HG02943 (cell line): ENCODE data around the gene OSBPL8.
A peak's percentile ranks its signal among the peaks of the same experiment; 100 is the strongest.
"Not testable (repeated sequence)": the region's sequence is repeated elsewhere in the genome, so short reads cannot be mapped to it uniquely, and the experiment has no call there.

Source experiments
- ATAC-seq: cut with Tn5 transposase; IDR thresholded peaks from one replicate; pipeline ENCODE4 v1.9.1; 2021; ENCODE audit warnings: mild to moderate bottlenecking, low read depth, moderate library complexity; ENCODE audit not compliant: unreplicated experiment

The OSBPL8 gene

DNA sequence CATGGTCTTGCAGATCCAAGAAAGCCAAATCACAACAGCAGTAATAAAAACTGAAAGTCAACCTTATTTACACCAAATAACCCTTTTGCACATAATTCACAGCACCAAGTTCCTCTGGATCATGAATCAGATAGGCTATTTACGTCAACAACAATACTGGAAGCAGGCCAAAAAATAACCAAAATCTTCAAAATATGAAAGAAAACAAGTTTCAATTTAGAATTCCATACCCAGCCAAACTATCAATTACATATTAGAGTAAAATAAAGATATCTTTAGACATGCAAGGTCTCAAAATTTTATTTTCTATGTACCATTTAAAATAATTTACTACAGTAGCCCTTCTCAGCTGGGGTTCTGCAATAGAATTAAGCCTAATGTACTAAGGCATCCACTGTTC lies 134.6 kb downstream of the OSBPL8 start:
- no peak for ATAC-seq

DNA sequence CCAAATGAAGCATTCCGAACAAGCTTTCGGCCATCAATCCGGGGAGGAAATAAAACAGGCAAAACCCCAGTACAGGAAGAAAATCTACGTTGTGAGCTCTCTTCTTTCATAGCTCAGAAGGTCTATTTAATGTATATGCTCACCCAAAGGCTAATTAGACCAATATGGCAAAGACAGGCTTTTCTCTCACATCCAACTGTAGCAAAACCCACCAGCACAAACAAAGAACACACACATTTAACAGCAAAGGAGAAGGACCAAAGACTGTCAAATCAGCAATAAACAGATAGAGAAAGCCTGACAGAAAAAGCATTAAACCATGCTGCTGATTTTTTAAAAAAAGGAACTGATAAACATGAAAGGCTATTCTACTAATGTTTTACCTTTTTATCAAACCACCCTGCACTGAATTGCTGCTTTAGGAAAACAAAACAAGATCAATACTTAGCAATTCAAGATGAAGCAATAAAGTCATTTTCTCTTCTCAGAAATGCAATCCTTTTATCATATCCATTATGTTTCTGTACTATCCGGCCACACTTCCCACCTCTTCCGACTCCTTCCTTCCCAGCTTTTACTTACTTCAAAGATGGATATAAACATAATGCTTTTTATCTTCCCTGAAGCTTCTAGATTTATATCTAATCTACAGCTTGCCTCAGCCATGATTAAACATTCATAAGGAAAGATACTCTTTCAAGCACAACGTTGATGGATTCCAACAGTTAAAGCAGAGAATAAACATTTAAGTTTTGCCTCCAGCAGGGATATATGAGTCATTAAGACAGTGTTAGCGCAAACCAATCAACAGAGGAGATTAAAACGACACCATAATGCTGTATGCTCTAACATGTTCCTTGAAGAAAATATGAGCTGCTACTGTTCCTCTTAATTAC lies 136.8 kb downstream of the OSBPL8 start:
- no peak for ATAC-seq

DNA sequence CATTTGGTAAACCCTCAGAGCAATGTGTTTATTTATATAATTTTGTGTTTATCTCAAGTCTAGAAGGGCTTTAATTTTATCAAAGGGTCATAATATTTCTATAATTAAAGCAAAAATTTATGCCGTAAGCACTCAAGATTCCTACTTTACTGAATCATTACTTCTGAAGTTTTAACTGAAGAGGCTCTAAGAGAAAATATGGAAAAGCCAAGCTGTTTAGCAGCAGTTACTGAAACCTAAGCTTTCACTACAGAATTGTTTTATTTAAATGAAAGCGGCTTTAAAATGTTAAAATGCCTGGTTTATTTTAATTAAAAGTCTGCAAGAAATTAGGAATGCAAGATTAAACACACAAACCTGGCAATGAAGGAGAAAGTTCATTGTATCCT lies 137.4 kb downstream of the OSBPL8 start:
- no peak for ATAC-seq

GRCh38 chr12:76421046-76421445 lies 138.5 kb downstream of the OSBPL8 start:
- ATAC-seq = no peak

DNA sequence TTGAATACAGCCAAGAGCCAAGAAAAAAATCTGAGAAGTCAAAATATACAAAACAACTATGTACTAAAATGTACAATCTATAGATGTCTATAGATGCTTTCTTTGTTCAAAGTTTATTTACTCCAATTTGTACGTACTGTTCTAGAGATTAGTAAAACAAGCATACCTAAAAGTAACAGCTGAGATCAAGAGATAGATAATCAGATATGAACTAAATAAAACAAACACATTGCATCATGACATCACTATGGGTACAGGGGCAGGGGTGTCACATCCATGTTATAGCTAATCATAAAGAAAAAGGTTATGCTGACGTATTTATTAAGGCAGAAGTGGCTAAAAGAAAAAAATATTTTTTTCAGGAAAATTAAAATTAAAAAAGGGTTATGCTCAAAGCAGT lies 139.3 kb downstream of the OSBPL8 start:
- no peak for ATAC-seq

DNA sequence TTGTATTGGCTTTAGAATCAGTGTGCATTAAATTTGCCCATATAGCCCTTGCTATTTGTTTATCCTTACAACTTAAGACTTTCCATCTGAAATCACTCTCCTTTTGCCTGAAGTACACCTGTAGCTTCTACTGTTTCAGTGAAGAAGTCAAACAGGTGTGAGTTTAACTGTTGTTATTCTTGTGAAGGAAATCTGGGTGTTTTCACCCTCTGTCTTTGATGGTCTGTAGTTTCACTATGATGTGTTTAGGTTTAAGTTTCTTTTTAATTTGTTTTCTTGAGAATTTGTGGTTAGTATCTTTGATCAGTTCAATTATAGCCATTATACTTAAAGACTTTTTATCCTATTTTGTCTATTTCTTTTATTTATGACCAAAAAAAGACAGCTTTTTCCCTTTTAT lies 142.5 kb downstream of the OSBPL8 start:
- peak; percentile 80 for ATAC-seq

GRCh38 chr12:76413121-76413520 lies 146.4 kb downstream of the OSBPL8 start:
- ATAC-seq = no peak

DNA sequence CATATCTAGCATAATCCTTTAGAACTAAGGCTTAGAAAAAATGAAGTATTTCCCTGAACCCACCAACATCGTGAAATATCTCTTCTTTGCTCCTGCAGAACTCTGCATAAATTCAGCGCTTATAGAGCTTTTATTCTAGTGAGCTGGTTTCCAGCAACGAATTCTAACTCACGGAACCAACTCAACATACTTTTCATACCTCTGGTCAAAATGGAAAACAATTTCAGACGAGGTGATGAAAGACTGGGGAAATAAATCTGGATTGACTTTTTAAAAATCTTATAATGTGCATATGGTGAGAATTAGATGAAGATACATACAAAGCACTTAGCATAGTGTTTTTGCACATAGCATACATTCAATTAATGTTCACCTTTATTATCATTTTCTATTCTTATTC lies 148.8 kb downstream of the OSBPL8 start:
- ATAC-seq = no peak

DNA sequence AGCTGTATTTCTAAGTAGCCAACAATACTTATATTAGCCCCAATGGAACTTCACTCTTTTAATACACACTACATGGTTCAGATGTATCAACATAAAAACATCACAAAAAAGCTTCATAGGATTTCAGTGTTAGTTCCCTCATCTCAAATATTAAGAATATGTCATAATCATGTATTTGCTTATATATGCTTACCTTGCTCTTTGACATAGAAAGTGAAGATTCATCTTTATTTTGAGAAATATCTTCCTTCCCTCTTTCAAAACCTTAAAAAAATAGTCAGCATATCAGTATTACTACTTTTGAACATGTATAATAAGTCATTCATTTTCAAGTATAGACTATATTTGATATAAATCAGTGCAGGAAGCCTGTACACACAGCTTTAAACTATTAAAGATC lies 149.2 kb downstream of the OSBPL8 start:
- ATAC-seq = no peak

- no peak for ATAC-seq
Observed at GRCh38 chr12:76409074-76409473, 150.5 kb downstream of the OSBPL8 start.

- ATAC-seq = no peak
Observed at GRCh38 chr12:76407710-76408109, 151.9 kb downstream of the OSBPL8 start.

- ATAC-seq = no peak
Observed at GRCh38 chr12:76402259-76402658, 157.3 kb downstream of the OSBPL8 start.

GRCh38 chr12:76400136-76400535 lies 159.4 kb downstream of the OSBPL8 start:
- no peak for ATAC-seq

DNA sequence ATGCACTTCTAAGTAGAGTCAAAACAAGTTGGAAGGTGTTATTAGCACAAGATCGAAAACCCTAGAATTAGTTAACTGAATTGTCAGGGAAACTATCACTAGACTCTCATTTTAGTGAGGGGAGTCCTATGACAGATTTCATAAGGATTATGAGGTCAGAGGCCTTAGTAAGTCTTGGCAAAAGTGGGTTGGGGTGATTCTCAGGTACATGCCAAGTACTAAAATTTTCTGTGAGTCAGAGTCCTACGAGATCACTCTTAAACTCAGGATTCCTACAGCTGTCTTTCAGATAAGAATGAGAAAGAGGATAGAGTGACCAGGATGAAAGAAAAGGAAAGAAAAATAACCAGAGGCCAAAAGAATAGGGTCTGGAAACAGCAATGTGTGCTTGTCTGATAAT lies 160.5 kb downstream of the OSBPL8 start:
- no peak for ATAC-seq

GRCh38 chr12:76398106-76398505 lies 161.5 kb downstream of the OSBPL8 start:
- ATAC-seq = no peak

- no peak for ATAC-seq
Observed at GRCh38 chr12:76391461-76391860, 168.1 kb downstream of the OSBPL8 start.

DNA sequence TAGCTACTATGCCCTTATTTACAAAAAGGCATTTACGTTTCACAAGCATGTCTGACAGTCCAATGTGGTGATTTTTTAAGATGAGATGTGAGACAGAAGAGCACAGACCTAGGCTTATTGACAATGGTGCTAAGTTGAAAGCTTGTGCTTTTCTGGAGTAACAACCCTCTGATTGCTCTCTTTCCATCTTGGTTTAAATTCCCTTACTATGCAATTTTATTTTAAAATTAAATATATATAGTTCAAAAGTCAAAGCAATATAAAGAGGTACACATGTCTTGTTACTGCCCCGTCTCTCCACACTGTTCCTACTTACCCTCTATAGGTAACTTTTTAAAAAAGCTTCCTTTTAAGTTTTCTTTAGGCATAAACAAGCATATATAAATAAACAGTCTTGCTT lies 172.0 kb downstream of the OSBPL8 start:
- no peak for ATAC-seq

- ATAC-seq = no peak
Observed at GRCh38 chr12:76384560-76384959, 175.0 kb downstream of the OSBPL8 start.

DNA sequence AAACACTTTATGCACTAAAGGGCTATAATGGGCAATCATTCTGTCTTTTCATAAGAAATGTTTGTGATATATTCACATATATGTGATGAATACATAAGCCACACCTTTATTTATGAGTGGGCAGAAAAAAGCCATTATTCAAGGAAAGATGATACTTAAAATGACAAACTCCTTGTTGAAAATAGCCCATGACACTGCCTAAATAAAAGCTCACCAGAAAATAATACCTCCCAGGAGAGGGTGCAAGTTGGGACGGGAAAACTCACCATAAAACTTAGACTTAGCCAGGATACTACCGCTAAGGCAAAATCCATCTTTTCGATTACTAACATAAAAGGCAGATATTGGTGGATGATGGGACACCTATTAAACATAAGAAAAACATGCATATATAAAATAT lies 175.6 kb downstream of the OSBPL8 start:
- ATAC-seq = no peak

DNA sequence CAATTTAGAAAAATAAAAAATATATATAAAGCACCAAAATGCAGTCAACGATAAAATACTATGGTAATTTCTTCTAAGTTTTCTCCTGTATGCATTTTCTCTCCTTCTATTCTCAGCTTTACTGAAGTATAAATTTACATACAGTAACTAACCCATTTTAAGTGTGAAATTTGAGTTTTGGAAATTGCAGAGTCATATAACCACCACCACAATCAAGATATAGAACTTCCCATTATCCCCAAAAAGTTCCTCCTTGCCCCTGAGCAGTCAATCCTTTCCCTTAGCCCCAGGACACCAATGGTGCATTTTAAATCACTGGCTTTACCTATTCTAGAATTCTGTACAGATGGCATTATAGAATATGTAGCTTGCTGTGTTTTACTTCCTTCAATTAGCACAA lies 180.3 kb downstream of the OSBPL8 start:
- ATAC-seq = no peak

GRCh38 chr12:76376876-76377275 lies 182.7 kb downstream of the OSBPL8 start:
- ATAC-seq = not testable (repeated sequence)

- ATAC-seq = no peak
Observed at GRCh38 chr12:76375939-76376338, 183.6 kb downstream of the OSBPL8 start.

DNA sequence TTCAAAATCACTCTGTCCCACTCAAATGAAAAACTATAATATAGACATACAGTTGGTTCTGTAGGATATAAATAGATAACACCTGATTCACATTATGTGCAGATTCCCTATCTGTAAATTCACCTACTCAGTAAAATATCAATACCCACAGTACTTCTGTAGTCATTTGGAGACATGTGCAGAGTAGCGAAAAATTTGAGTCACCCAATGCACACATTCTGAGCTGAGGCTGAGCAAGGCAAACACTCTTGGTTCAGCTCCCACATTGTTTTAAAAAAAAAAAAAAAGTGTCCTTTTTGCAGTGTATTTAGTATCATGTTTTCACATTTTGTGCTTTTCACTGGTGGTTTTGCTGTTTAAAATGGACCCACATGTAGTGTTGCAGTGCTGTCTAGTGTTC lies 184.1 kb downstream of the OSBPL8 start:
- ATAC-seq = no peak
